ENCODE results near the gene MISP3.

The MISP3 gene

DNA sequence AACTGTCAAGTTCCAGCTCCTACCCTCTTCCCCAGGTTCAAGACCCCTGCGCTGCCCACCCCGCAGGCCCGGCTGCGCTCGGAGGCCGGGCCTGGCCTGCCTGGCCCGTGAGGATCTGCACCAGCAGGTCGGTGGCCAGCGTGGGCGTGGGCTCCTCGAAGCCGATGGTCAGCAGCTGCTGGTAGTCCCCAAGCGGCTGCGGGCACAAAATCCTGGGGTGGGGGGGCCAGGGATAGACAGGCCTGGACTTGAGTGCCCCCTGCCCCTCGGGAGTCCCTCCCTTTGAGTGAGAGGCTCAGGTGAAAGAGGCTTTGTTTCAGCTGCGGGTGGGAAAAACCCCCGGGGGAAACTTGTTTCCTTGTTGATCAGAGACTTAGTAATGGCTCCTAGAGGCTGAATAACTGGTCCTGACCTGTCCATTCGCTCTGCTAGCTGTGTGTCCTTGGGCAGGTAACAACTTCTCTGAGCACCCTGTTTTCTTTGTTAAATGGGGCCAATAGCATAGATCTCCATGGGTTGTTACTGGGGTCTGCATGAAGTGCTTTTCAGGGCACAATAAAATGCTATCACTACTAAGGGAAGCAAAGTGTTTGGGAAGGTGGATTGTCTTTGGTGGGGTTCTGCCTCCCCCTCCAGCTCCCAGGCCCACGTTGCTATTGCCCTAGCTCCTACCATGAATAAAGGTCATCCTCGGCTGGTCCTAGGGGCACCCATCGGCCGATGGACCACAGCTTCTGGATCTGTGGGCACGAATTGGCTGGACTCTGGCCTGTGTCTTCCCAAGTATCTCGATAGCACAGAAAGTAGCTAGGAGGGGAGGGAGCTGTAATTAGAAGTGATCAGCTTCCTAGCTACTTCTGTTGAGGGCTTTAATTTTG lies 9.4 kb downstream of the MISP3 start:
- peak; percentile 71 for DNase-seq

GRCh38 chr19:14082675-14082960 lies 10.0 kb downstream of the MISP3 start:
- no peak for DNase-seq

DNA sequence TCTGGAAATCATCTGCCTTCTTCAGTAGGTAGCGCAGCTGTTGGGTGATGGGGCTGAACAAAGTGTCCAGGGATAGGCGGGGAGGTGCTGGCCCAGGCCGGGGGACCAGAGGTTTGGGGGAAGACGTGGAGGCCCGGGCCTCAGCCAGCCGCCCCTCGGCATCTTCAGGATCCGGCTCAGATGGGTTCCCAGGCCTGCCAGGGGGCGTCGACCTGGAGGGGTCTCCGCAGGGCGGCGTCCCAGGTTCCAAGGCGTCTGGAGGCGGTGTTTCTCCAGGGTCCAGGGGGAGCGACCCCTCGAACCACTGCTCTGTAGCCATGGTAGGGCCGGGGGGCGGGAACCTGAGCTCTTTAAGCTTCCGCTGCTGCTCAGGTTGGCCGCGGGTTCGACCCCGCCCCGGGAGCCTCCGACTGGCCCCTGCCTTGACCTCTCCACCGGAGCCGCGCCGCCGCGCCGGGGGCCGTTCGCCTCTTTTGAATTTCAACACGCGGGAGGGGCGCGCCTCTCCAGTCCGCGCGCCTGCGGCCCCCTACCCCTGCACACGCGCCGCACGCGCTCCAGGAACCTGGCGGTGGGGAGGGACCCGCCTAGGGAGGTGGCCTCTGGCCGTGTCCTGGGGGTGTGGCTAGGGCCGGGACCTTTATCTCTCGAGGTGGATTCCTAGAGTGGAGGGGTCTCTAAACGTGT lies 12.9 kb downstream of the MISP3 start, which contains the start of gene C19orf67:
Gene C19orf67 (minus strand): TSS at position 475 of the 687 bp plus-strand sequence. CDS start 156 bp downstream, at position 319.
- DNase-seq: no peak

DNA sequence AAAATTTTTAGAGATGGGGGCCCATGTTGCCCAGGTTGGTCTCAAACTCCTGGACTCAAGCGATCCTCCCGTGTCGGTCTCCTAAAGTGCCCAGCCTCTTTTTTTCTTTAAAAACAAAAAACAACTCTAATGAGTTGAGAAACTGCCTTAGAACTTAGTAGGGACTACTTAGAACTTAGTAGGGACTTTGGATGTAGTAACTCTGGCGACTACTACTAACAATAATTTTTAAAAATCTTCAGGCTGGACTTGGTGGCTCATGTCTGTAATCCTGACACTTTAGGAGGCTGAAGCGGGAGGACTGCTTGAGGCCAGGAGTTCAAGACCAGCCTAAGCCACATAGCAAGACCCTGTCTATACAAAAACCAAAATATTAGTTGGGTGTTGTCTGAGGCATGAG lies 13.5 kb downstream of the MISP3 start:
- DNase-seq: no peak

- no peak for DNase-seq
These were observed 16.2 kb downstream of the MISP3 start for GRCh38 chr19:14088634-14089411.

DNA sequence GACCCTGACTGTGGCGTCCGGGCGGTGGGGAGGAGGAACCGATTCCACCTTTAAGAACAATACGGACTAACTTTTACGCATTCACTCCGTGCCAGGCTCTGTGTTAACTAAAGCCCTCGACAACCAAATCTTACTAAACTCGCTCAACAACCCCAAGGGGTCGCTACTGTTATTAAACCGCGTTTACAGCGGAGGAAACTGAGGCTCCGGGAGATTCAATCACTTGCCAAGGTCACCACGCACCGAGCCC lies 16.8 kb downstream of the MISP3 start:
- no peak for DNase-seq

DNA sequence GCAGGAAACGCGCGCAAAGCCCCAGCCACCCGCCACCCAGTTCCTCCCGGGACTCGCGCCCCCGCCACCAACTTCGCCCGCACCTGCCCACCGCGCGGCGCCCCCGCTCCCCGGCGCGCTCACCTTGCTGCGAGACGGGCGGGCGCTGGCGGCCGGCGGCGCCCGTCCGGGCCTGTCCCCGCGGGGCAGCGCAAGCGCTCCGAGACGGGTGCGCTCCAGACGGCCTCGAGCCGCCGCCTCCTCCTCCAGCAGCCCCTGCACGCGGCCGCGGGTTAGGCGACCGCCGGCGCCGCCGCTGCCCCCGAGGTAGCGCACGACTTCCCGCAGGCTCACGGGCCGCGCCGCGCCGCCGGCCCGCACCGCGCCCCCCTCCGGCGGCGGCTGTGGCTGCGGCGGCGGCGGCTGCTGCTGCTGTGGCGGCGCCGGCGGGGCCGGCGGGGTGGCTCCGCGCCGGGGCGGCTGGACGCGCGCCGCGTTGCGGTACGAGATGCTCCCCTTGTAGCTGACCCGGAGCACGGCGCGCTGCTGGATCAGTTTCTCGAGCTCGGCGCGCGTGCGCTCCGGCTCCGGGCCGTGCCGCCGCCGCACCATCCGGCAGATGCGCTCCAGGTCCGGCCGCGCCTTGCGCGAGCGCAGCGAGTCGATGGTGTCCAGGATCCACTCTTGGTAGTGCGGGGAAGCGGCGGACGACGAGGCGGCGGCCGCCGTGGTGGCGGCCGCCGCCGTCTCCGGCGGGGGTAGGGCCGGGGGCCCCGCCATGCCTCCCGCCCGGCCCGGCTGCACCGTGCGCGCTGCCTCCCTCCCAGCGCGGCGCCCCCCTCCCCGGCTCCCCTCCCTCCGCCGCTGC lies 17.3 kb downstream of the MISP3 start:
- DNase-seq: no peak

DNA sequence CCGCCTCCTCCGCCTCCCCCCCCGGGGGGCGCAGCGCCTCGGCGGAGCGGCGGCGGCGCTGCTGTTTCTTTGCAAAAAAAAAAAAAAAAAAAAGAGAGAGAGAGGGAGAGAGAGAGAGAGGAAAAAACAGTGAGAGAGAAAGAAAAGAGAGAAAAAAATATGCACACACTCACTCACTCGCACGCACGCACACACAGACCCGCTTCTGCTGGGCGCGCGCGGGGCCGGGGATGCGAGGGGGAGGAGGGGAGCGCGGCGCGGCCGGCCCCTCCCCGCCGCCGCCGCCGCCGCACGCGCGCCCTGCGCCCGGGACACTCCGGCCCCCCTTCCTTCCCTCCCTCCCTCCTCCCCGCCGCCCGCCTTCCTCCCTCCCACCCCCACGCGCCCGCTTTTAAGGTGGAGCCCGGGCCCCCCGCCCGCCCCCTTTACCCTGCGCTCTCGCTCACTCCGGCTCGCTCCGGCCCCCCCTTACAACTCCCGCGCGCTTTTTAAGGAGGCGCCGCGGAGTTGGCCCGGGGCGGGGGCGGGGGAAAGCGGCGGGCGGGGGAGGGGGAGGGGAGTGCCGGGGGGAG lies 18.0 kb downstream of the MISP3 start, which contains the start of gene SAMD1:
Gene SAMD1 (minus strand): TSS at position 243 of the 572 bp plus-strand sequence.
- peak; percentile 88 for DNase-seq

DNA sequence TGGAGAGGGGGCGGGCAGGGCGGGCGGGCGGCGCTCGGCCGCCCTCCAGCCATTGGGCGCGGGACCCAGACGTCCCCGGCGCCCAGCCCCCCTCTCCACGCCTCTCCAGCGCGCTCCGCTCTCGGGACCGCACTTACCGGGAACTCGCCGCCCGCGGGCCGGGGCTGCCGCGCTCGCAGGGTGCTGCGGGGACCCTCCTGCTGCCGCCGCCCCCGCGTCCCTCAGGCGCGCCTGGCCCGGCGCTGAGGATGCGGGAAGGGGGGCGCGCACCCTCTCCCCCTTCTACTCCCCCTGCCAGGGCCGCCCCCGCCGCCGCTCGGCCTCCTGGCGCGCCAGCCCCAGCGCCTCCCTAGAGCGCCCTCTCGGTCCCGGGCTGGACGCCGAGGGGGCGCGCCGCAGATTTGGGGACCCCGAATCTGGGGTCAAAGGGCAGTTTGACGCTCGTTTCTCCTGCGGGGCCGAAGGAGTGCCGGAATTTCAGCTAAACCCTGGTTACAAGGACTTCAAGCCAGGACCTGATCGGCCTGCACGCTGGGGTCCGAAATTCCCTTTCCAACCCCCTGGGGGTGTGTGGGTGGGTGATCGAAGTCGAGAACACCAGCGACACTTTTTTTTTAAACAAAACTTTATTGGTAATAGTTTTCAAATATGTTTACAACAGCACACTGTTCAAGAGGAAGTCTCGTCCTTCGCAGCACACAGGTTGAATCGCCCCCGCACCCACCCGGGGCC lies 18.7 kb downstream of the MISP3 start:
- DNase-seq: peak; percentile 82

- no peak for DNase-seq
These were observed 19.4 kb downstream of the MISP3 start for GRCh38 chr19:14091813-14092462.

- DNase-seq: no peak
These were observed 20.7 kb downstream of the MISP3 start for GRCh38 chr19:14093117-14093823.

DNA sequence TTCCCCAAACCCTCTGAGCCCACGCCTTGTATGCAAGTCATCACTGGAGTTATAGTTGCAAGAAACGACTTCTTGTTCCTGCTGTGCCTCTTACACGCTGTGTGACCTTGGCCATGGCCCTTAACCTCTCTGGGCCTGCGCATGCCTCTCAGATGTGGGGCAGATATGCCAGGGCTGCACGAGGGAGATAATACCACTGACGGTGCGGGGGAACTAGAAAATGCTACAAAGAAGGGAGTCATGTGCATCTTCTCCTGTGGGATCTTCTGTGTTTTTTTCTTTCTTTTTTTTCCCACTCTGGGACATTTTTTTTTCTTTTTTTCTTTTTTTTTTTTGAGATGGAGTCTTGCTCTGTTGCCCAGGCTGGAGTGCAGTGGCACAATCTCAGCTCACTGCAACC lies 22.3 kb downstream of the MISP3 start:
- no peak for DNase-seq

DNA sequence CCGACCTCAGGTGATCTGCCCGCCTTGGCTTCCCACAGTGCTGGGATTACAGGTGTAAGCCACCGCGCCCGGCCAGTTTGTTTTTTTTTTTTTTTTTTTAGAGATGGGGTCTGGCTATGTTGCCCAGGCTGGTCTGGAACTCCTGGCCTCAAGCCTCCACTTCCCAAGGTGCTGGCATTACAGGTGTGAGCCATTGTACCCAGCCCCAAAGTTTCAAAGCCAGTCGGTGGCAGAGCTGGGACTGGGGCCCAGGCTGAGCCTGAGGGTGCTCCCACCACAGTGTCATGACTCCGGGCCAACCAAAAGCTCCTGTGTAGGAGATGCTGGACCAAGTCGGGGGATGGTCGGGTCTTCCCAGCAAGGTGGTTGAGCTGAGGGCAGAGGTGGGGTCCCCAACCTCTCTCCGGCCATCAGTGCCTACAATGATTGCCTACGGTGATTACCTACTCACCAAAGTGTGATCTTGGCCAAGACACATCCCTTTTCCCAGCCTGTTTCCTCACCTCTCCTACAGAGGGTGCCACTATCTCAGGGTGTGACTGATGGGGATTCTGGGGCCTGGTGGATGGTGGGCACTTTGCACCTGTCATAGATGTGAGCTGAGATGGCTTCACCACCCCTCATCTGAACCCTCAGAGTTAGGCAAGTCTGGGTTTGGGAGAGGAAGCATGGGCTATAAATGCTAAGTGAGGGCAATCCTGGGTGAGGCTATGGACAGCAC lies 23.8 kb downstream of the MISP3 start:
- DNase-seq: no peak

DNA sequence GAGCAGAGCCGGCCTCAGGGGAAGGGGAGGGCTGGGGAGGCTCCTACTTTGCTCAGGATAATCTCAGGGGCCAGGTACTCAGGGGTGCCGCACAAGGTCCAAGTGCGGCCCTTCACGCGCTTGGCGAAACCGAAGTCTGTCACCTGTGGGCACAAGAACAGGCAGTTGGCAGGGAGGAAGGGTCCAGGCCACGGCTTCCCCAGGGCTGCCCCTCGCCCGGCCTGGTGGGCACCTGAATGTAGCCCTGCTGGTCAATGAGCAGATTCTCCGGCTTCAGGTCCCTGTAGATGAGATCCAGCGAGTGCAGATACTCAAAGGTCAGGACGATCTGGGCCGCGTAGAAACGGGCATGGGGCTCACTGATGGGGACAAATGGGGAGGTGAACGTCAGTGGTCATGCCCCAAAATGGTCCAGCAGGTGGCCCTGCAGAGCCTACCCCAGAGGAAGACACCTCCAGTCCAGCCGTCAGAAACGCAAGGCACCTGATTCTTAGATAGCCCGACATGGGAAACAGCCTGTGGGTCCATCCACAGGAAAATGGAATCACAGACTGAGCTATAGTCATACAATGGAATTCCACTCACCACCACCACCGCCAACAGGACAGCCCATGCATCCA lies 25.1 kb downstream of the MISP3 start:
- DNase-seq: no peak

DNA sequence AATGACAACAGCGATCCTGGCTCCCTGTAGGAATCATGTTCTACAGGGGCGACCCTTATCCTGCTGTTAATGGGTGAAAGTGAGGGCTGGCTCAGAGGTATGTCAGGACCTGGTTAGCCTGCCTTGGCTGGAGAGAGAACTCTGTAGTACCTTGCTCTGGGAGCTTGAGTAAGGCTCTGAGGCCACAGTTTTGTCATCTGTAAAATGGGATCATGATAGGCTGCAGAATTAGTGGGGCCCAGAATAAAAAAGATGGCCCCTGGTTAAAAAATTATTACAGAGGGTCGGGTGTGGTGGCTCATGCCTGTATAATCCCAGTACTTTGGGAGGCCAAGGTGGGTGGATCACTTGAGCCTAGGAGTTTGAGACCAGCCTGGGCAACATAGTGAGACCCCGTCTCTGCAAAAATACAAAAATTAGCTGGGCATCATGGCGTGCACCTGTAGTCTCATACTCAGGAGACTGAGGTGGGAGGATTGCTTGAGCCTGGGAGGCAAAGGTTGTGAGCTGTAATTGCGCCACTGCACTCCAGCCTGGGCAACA lies 28.5 kb downstream of the MISP3 start:
- DNase-seq: no peak

- no peak for DNase-seq
These were observed 29.6 kb downstream of the MISP3 start for GRCh38 chr19:14102102-14102696.

DNA sequence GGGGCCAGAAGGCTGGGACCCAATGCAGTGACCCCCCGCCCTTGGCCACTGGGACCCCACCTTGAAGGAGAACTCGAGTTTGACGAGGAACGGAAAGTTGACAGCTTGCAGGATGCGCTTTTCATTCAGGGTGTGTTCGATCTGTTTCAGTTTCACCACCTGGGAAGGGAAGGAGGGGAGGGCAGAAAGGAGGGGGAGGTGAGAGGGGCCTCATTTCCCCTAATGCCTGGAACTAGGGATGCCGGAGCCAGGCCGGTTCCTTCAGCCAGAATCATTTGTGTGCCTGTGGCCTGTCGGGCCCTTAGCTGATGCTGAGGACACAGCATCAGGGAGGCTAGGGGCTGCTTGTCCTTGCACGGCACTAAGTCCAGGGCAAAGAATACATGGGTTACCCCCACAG lies 30.2 kb downstream of the MISP3 start:
- no peak for DNase-seq

GRCh38 chr19:14103310-14103709 lies 30.7 kb downstream of the MISP3 start:
- no peak for DNase-seq

DNA sequence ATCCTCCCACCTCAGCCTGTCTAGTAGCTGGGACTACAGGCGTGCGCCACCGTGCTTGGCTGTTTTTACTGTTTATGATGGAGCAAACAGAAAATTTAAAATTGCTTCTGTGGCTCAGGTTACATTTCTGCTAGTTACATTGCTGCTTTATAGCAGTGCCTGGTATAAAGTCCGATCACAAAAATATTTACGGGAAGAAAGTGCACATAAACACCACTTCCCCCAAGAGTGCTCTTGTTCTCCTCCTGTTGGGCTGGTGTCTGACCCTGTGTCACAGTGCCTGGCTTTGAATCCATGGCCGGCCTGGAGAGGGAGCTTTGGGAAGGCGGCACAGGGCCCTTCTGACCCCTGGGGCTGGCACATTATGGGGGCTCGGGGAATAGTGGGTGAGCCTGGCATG lies 33.1 kb downstream of the MISP3 start:
- no peak for DNase-seq
